Calu3 (cell line): ENCODE results near the gene IDI2. TPM values are rescaled to one million over a fixed set of nuclear protein-coding genes. Genes with fewer than 3 reads are reported as not detected.
A peak's percentile ranks its signal among the peaks of the same experiment; 100 is the strongest.

Experiments used
- BruUV-seq: library from RNA; stranded (reverse); fragments of 400-500 nt; replicated peaks from 2 replicates; lab custom pipeline; 2021; lab: Mats Ljungman, UMichigan
- CTCF ChIA-PET: fragments of 300-600 bp; sonication (Branson Sonifier 250); formaldehyde crosslinking; loops from one replicate; lab custom pipeline; 2022; ENCODE audit warnings: antibody characterized with exemption; lab: Charles Lee
- DNase-seq: peaks from one replicate; pipeline ENCODE4 v3.0.0; 2022
- H3K27ac Mint-ChIP-seq: one replicate; pipeline ENCODE4 v1.8.0; 2022; ENCODE audit warnings: mixed read lengths; ENCODE audit not compliant: unreplicated experiment
- H3K27me3 Mint-ChIP-seq: one replicate; pipeline ENCODE4 v1.8.0; 2022; ENCODE audit warnings: mixed read lengths; ENCODE audit not compliant: unreplicated experiment
- H3K36me3 Mint-ChIP-seq: one replicate; pipeline ENCODE4 v1.8.0; 2022; ENCODE audit warnings: mild to moderate bottlenecking, moderate library complexity, mixed read lengths; ENCODE audit not compliant: insufficient read depth, unreplicated experiment
- H3K4me1 Mint-ChIP-seq: one replicate; pipeline ENCODE4 v1.8.0; 2022; ENCODE audit warnings: mild to moderate bottlenecking, low read depth, mixed read lengths; ENCODE audit not compliant: unreplicated experiment
- H3K4me3 Mint-ChIP-seq: one replicate; pipeline ENCODE4 v1.8.0; 2022; ENCODE audit warnings: mild to moderate bottlenecking, low read depth, moderate library complexity, mixed read lengths; ENCODE audit not compliant: unreplicated experiment
- H3K9me3 Mint-ChIP-seq: one replicate; pipeline ENCODE4 v1.8.0; 2022; ENCODE audit warnings: low read depth, mixed read lengths; ENCODE audit not compliant: unreplicated experiment
- CTCF ChIP-seq: fragments of 200-600 bp; IDR thresholded peaks from one replicate; pipeline ENCODE4 v1.8.0; 2022; ENCODE audit warnings: antibody characterized with exemption; ENCODE audit not compliant: unreplicated experiment
- intact Hi-C: fragments of 100-400 bp; cut with micrococcal nuclease; formaldehyde crosslinking; loops from one replicate; pipeline ENCODE4 v1.10.0; 2022; ENCODE audit not compliant: unreplicated experiment
- total RNA-seq: library from RNA; stranded (reverse); gene quantifications from 2 replicates; pipeline ENCODE4 v1.2.3, GENCODE V29; 2022

IDI2 gene
- total RNA-seq, 1 experiment from 2014 or later = not detected

GRCh38 chr10:970311-971149, 55.1 kb downstream of the IDI2 start:
- H3K27me3 Mint-ChIP-seq = no peaks in the 10 kb centered on the region
- H3K9me3 Mint-ChIP-seq = no peaks in the 10 kb centered on the region
- no peak for TF ChIP-seq CTCF
- peak overlapping the region; percentile 32 for H3K4me3 Mint-ChIP-seq
- no TSS peak for BruUV-seq
- H3K27ac Mint-ChIP-seq = peak overlapping the region; percentile 70
- CTCF ChIA-PET = interaction anchor here (0.5 to 2.2 kb wide), 4 partner anchors 13 to 285 kb away, joined by 4 to 10 read pairs (median 6); no protein-coding TSS in a partner anchor
- H3K36me3 Mint-ChIP-seq = peaks cover 22% of the 10 kb centered on the region
- intact Hi-C loops = loop anchor here (1.0 kb wide), 1 partner anchor 16 kb away; no protein-coding TSS in a partner anchor
- H3K4me1 Mint-ChIP-seq = peaks cover 55% of the 10 kb centered on the region
- DNase-seq = no peak

GRCh38 chr10:969473-970150, 56.0 kb downstream of the IDI2 start:
- no peak overlapping the region for H3K4me3 Mint-ChIP-seq
- intact Hi-C loops = no loop called here
- H3K36me3 Mint-ChIP-seq = peaks cover 22% of the 10 kb centered on the region
- BruUV-seq = no TSS peak
- H3K9me3 Mint-ChIP-seq = no peaks in the 10 kb centered on the region
- H3K27ac Mint-ChIP-seq = peak overlapping the region; percentile 70
- no peaks in the 10 kb centered on the region for H3K27me3 Mint-ChIP-seq
- peaks cover 47% of the 10 kb centered on the region for H3K4me1 Mint-ChIP-seq
- no peak for TF ChIP-seq CTCF
- DNase-seq = no peak
- CTCF ChIA-PET = no interaction called here

Other genes with a start within 250 kb of the IDI2 start
- 181 and 183 TPM in 2 replicates for gene LARP4B, start 94.2 kb downstream of the IDI2 start, total RNA-seq
- 123 and 128 TPM in 2 replicates for gene GTPBP4, start 37.4 kb downstream of the IDI2 start, total RNA-seq
- gene IDI1, start 23.3 kb upstream of the IDI2 start, total RNA-seq = 101 and 108 TPM in 2 replicates
- gene WDR37, start 30.5 kb upstream of the IDI2 start, total RNA-seq = 16.1 and 17.8 TPM in 2 replicates